Esophagus squamous epithelium (tissue), 4 donors: Measurements from ENCODE around the gene SYP.

Experiments
- CTCF ChIP-seq, 6 experiments: fragments of 450-650 bp in 4 of 6; fragments of 200-600 bp in 2 of 6; sonication (generic) in 2 of 6; IDR thresholded peaks; one replicate each; pipeline ENCODE4 v1.5.1; 2016 to 2019; ENCODE audit warnings: antibody characterized with exemption in 6 of 6, mild to moderate bottlenecking in 4 of 6, moderate library complexity in 4 of 6
- POLR2A ChIP-seq, 4 donors: fragments of 450-650 bp; IDR thresholded peaks; one replicate each; pipeline ENCODE4 v1.6.1; 2017; ENCODE audit warnings: antibody characterized with exemption in 4 of 4, mild to moderate bottlenecking in 4 of 4, moderate library complexity in 3 of 4

GRCh38 chrX:49178537-49178936 is 21.5 kb downstream of the SYP start:
- no peak for TF ChIP-seq CTCF (IDR thresholded peaks at IDR 0.05)
- TF ChIP-seq POLR2A (IDR thresholded peaks at IDR 0.05), result no peak
